GM12872 (cell line): Measurements from ENCODE around the gene MRS2.

ENCODE experiments used
- TF ChIP-seq, protein P1 (sequence below): IDR thresholded peaks from 3 replicates; pipeline ENCODE4 v1.5.1; 2011; ENCODE audit warnings: low read depth, mild to moderate bottlenecking, low read length, moderate library complexity; ENCODE audit not compliant: insufficient read depth

Gene MRS2

DNA sequence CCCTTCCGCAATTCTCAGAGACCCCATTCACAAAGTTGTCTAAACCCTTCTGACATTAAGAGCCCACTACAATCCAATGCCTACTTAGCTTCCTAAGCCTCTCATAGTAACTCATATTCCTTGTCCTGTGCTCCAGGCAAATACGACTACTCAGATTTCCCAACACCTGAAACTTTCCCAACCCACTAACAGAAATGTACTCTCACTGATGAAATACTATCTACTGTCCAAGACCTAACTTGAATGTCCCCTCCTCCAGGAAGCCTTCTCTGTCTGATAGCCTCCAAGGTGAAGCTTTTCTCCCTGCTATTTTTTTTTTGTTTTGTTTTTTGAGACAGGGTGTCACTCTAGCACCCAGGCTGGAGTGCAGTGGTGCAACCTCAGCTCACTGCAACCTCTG, 56.2 kb downstream of the MRS2 start:
- TF ChIP-seq, protein P1, sequence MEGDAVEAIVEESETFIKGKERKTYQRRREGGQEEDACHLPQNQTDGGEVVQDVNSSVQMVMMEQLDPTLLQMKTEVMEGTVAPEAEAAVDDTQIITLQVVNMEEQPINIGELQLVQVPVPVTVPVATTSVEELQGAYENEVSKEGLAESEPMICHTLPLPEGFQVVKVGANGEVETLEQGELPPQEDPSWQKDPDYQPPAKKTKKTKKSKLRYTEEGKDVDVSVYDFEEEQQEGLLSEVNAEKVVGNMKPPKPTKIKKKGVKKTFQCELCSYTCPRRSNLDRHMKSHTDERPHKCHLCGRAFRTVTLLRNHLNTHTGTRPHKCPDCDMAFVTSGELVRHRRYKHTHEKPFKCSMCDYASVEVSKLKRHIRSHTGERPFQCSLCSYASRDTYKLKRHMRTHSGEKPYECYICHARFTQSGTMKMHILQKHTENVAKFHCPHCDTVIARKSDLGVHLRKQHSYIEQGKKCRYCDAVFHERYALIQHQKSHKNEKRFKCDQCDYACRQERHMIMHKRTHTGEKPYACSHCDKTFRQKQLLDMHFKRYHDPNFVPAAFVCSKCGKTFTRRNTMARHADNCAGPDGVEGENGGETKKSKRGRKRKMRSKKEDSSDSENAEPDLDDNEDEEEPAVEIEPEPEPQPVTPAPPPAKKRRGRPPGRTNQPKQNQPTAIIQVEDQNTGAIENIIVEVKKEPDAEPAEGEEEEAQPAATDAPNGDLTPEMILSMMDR: no peak

DNA sequence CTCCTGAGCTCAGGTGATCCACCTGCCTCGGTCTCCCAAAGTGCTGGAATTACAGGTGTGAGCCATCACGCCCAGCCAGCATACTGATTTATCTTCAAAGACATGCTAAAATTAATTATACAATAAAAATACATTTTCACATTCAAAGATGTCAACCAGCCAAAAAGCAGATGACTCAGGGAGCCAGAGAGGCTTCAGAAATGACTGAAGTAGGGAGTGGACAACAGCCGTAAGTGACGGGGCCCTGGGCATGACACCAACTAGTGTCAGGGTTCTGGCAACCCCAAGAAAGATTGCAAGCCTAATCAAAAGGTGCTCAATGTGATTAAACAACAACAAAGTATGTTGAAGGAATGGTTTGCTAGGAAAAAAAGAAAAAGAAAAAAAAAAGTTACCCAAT, 58.2 kb downstream of the MRS2 start:
- TF ChIP-seq, protein P1: no peak

DNA sequence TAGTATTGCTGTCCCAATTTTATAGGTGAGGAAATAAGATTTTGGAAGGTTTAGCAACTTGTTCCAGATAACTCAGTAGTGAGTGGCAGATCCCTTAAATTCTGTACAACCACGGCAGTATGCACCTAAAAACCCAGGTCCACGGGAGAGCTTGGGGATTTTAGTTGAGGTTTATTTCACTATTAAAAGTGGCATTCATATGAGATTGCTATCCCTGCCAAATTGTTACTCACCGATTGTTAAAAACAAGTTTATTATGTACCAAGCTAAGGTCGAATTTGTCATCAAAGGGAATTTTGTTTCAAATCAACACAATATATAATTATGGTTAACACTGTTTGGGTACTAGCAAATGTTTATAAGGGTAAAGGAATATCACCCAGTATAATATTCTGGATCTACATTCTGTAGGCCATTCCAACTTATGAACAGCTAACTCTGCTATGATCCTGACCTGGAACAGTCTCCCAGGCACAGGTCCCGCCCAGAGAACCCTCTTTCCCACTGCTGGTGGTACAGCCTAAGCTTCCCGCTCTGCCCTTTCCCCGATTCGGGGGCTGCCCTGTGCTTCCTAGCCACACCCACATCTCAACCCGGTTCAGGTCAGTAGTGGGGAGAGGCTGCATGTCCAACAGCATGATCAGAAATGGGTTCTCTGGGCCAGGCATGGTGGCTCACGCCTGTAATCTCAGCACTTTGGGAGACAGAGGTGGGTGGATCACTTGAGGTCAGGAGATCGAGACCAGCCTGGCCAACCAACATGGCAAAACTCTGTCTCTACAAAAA, 61.7 kb downstream of the MRS2 start:
- TF ChIP-seq, protein P1: no peak

DNA sequence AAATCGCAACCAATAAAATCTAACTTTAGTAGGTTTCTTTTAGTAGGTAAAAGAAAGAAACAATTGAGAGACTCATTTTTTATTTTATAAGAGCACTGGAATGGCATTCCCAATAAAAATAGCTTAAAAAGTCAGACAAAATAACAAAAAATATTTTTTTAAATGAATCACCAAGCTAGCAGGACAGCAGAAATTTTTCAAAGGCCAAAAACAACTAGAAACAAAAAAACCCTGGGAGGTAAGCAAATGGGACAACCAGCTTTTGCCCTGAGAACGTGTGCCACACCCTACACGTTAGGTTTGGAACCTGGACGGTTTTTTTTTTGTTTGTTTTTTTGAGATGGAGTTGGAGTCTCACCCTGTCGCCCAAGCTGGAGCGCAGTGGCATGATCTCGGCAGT, 67.1 kb downstream of the MRS2 start:
- TF ChIP-seq, protein P1: no peak

DNA sequence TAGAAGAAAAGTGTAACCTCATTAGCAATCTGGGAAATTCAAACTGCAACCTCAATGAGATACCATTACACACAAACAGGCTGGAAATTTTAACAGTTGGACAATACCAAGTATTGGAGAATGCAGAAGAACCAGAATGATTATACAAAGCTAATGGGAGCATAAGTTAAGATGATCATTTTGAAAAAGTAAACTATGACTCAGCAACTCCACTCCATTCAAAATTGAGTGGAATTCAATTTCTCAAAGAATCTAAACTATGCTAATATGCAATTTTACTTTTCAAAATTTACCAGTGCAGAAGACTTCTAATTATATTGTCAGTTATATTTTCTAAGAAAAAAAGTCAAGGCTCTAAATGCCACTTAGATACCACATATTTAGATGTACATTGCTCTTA, 69.4 kb downstream of the MRS2 start:
- TF ChIP-seq, protein P1: no peak
